HG03103 (cell line): ENCODE data around the gene SEPTIN12.

Experiments used
- ATAC-seq: cut with Tn5 transposase; IDR thresholded peaks from one replicate; pipeline ENCODE4 v1.9.1; 2021; ENCODE audit warnings: low read depth; ENCODE audit not compliant: unreplicated experiment

Gene SEPTIN12, protein sequence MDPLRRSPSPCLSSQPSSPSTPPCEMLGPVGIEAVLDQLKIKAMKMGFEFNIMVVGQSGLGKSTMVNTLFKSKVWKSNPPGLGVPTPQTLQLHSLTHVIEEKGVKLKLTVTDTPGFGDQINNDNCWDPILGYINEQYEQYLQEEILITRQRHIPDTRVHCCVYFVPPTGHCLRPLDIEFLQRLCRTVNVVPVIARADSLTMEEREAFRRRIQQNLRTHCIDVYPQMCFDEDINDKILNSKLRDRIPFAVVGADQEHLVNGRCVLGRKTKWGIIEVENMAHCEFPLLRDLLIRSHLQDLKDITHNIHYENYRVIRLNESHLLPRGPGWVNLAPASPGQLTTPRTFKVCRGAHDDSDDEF

DNA sequence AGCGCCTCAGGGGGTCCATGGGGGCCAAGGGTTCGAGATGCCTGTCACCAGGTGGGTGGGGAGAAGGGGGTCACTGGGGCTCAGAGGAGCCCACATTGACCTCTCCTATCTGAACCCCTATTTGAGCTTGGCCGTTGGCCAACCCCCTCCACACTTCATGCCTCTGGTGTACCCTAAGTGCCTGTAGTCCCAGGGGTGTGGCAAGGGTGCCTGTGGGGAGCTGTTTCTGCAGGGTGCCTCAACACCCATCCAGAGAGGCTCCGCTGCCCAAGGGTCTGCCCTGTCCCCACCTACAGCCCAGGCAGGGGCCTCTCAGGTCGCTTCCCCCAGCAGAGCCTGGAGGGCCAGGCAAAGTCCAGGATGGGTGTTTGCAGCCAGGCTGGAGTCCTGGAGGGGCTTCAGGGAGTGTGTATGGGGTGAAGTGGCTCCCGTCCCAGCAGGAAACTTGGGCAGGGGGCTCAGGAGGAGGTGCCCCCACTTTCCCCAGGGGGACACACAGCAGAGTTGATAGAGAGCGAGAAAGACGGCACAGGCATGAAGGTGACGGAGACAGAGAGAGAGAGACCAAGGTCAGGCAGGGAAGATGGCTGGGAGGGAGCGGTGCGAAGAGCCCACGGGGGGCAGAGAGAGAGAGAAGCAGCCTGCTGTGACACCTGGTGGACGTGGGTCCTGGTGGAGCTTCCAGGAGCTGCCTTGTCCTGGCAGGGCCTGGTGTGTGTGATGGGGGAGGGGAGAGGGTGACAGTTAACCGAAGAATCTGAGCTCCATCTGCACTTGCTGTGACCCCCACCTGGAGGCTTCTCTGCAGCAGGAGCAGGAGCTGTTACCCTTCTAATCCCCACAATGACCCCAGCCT, at the start of gene SEPTIN12:
Gene SEPTIN12, minus strand, starts transcription at position 719 of the 856 bp plus-strand sequence. Its CDS starts 700 bp downstream, at position 19.
- no peak for ATAC-seq

DNA sequence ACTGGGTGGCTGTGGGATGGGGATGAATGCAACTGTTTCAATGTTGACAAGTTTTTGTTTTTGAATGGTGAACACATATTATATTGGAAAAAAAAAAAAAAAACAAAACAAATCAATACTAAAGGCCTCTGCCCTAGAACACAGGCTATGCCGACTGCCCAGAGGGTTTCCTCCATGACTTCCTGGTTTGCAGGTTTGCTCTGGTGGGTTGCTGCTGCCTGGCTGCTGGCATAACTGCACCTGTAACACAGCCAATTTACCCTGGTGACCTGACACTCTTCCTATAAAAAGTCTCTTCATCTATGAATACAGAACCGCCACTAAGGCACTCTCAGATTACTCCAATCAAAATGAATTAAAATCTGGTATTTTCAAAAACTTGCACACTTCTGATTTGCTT, 48.6 kb upstream of the SEPTIN12 start:
- no peak for ATAC-seq

DNA sequence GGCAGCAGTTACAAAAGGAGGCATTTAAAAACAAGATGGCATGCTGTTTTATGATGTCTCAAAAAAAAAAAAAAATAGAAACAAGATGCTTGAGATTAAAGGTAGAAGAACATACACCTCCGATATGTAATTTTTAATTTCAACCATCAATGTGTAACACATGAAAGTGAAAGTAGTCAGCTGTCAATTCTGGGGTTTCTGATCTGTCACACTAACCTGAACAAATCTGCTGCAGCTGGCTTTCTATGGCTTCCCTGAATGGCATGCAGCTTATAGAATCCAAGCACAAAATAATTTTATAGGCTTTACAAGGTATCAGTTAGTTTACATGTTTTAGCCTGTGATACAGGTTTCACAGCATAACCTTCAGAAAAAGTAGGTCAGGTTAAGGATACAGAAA, 45.4 kb upstream of the SEPTIN12 start:
- ATAC-seq = no peak

DNA sequence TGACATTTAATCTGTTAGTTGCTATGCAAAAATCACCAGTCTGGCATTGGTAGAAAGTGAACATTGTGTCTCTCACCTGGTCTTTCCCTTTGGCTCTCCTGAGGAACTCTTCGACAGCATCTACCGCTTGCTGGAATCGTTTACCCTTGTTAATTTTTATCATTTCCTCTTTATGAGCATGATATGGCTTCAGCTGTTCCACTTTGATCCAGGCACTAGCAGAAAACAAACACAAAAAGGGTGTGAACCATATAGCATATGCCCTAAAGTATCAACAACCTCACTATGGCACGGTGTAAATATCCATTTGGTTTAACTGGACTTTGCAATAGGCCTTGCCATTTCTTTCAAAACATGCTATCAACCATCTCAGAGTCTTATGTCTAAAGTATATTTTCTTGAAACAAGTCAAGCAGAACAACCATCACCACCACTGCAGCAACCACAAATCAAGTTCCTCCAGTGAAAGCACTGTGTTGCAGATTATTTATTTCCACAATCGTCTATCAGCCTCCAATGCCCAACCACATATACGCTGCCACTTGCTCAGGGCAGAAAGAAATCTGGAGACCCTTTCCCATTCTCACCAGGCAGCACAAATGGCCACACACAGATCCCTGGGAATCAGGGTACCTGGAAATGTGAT, 44.7 kb upstream of the SEPTIN12 start:
- ATAC-seq = no peak

DNA sequence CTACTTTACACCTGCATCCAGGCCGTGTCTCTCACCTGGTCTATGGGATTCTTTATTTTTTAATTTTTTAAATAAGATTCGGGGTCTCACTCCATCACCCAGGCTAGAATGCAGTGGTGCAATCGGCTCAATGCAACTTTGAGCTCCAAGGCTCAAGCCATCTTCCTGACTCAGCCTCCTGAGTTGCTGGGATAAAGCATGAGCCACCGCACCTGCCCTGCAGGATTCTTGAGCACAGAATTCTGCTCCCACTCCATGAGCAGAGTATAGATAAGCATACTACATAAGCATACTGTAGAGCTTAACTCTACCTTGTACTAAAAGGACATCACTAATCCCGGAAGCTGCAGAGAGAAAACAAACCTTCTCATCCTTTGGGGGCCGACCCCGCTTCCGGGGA, 43.5 kb upstream of the SEPTIN12 start:
- ATAC-seq = no peak

DNA sequence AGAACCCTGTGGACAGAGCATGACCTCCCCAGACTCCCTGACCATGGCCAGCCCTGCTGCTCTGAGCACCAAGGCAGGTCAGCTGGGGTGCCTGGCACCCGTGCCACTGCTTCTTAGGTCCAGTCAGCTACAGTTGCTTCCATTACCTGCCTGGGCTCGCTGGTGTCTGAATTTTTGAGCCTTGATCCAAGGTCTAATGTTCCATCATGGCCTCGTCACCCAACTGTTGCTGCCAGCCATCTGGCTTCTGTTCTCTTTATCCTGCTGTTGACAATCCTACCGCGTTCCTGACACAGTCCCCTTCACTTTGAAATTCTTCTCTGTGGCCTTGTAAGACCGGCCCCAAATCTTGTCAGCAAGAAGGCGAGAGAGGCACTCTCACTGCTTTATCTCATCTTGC, 42.3 kb upstream of the SEPTIN12 start:
- ATAC-seq = no peak

DNA sequence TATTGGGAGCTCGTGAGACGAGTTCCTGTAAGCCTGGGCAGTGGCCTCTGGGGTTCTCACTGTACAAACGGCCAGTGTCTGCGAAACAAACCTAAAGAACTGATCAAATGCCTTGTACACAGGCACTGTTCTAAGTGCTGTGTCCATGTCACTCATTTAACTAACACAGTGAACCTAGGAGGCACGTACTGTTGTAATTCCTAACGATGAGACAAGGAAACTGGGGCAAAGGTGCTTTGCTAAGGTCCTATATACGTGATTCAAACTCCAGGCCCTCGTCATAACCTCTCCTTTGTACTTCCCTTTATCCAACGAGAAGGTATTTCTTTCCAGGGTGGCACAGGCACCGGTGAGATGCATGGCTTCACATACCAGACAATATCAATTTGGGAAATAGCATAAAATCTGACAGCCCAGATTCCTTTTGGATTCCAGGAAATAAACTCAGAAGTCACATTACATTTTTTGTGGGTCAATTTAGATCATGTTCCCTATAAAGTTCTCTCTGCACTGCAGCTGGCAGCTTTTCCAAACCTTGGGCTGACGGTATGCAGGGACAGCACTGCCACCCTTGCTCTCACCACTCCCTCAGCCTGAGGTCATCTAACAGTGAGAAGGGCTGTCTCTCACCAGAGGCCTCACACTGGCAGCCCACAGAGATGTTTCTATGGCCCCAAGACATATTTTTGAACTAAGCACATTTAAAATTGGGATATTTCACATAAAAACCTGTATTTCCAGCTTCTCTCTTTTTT, 40.6 kb upstream of the SEPTIN12 start:
- ATAC-seq = no peak

DNA sequence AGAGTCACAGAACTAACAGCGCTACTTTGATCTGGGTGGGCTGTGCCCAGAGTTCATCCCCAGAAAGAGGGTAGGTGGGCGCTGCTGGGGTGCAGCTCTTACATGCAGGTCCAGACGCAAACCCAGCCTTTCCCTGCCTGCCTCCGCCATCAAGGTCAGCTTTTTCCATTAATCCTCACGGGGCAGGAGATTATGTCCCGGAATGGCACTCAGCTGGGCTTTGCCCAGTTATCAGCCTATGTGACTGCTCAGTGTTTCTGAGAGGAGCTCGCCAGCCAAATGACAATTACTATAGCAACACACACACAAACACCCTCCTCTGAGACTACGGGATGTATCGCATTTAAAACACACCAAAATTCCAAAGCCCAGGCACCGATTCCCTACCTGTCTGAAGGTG, 38.8 kb upstream of the SEPTIN12 start:
- no peak for ATAC-seq

DNA sequence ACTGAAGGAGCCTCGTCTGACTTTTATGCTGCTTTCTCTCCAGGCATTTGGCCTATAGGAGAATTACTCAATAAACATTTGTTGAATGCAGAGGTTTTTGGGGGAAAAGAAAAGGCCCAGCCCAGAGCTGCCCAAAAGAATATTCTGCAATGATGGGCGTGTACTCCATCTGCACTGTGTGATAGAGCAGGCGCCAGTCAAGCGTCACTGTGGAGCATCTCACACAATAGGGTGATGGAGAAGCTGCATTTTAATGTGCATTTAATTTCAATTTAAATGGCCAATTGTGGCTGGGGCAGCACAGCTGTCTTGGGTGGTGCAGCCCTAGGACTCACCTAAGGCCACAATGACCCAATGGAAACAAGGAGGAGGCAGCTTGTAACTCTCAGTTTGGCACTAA, 38.4 kb upstream of the SEPTIN12 start:
- no peak for ATAC-seq

DNA sequence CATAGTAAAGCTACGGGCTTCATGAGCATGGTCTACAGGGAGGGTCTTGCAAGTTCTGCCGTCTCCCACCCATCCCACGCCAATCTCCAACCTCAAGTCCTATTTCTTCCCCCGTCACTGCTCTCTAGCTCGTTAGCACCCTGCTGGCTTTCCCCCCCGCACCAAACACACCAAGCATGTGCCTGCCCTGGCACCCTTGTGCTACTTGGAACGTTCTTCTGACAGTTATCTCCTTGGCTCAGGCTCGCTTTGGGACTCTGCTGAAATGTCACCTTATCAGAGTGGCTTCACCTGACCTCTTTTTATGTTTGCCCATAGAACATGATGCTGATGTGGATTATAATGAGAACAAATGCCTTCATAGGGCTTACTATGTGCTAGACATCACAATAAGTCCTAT, 37.1 kb upstream of the SEPTIN12 start:
- ATAC-seq = no peak

DNA sequence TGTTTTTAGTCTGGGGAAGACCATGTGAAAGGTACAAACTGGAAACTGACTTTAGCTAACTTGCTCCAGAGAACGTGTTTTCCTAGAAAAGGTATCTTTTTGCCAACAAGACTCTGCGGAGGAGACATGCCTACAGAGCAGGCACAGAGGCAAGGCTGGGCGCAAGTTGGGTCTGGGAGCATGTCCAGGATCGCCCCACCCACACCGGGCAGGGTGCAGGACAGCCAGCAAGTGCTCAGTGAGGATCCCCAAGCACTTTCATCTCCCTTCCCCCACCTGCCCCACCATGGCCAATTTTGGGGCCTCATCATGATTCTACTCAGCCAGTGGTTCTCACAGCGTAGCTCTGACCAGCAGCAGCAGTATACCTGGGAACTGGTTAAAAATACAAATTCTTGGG, 32.5 kb upstream of the SEPTIN12 start:
- ATAC-seq = no peak

DNA sequence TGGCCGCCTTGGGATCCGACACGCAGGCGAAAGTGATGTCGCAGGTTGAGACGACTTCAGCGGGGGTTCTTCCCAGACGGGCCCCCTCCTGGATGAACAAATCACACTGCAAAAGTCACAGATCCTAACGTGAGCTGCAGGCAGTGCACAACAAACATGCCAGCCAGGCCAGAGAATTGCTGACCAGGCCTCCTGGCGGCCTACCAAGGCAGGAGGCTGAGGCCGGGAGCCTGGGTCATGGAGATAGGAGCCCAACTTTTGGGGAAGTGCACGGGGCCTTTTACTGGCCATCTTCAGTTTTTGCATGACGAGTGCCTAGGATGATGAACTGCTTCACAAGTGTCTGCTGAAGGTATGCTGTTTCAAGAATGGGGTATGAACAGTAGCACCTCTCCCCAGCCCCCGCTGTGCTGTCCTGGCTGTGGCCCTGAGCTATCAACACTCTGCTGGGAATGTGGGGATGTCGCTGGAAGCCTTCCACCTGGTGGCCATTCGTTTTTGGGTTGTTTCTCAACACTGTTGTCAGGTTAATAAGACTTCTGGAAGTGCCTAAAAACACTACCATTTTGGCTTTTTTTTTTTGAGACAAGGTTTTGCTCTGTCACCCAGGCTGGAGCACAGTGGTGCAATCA, 26.5 kb upstream of the SEPTIN12 start:
- no peak for ATAC-seq

DNA sequence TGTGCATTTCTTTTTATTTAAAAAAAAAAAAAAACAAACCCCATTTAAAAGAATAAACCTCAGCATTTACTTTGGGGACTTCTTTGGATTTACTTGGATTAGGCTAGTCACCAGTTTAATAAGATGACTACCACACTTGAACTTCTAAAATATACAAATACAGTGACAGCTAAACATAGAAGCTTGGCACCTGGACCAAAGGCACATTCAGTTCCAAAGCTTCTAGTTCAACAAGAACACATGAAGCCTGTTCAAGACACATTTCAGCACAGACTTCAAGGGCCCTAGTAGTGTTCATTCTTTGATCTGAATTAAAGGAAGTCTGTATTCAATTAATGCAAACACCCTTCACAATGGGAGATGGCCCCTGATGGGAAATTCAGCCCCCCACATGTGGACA, 25.9 kb upstream of the SEPTIN12 start:
- ATAC-seq = no peak

DNA sequence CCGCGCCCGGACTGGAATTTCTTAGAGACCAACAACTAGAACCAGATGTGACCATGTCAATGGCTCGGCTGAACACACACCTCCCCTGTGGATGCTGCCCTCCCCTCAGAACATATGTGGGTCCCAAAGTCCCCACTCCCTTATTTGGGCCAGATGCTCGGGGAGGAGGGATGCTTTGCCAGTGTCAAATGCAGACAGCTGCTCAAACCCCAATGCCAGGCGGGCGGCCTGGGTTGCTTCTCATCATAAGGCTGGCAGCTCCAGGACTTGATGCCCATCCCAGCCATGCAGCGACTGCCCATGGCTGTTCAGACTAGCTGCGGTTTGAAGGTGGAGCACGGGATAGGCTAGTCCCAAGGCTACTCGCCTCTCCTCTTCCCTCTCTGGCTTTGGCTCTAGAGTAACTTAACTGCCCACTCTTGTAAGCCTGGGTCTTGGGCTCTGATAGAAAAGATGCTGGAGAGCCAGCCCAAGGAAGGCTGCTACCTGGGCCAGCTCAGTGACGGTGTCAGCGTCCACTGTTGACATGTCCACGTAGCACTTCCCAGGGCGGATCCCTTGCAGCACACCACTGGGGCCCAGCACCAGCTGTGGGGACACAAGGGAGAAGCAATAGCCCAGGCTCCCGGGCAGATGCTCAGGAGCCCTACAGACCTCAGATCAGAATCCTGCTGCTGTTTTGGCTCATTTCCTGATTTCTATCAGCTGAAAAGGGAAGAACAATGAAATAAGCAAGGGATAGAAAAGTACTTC, 25.3 kb upstream of the SEPTIN12 start:
- ATAC-seq = no peak

DNA sequence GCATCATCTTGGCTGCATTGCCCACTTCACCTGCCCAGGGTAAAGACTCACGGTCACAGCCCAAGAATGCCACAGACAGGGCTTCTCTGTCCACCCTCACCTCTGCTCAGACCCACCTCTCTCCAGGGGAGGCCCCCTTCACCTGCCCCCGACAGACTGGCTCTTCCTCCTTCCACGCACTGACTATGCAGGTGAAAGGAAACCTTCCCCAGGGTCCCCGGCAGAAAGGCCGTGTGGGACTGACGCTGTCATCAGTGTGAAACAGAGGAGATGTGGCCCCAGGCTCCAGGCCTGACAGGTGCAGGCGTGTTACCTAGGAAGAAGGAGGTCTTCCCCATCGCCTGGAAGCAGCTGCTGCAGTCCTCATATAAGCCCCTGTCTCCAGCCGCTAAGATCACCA, 23.6 kb upstream of the SEPTIN12 start:
- no peak for ATAC-seq

DNA sequence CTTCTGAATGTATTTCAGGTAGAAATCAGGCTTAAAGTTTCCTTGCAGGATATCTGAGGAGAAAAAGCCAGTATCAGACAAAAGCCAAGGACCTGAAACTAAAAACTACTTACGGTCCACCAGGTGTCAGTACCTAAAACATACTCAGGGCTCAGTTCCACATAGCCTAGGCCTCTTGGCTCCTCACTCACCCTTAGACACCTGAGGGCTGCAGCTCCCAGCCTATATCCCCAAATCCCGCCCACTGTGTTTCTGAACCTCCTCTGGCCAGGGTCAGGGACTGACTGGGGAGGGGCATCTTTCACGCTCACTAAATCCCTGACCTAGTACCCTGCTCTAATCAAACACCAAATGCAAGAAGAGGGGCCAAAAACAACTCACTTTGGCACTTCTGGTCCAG, 23.1 kb upstream of the SEPTIN12 start:
- no peak for ATAC-seq

DNA sequence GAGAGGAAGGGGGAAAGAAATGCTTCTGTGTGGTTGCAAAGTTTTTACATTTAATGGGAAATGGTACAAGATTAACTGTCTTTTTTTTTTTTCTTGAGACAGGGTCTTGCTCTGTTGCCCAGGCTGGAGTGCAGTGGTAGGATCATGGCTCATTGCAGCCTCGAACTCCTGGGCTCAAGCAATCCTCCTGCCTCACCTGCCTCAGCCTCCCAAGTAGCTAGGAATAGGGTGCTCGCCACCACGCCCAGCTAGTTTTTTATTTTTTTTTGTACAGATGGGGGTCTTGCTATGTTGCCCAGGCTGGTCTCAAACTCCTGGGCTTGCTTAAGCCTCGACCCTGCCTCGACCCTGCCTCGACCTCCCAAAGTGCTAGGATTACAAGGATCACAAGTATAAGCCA, 18.1 kb upstream of the SEPTIN12 start:
- ATAC-seq = no peak

DNA sequence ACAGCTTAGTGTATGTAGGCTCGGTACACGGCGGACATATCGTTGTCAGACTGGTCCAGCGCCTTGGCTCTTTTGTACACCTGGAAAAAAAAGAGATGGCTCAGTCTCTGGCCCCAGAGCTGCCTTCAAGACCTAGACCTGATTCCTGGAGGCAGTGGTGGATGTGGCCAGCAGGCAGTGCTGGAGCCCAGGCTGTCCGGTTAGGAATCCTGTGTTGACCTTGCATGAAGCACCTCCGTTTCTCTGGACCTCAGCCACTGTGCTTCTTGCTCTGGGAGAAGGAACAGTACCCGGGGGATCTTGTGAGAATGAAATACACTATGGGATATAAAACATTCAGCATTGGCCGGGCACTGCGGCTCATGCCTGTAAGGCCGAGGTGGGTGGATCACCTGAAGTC, 17.1 kb upstream of the SEPTIN12 start:
- no peak for ATAC-seq

DNA sequence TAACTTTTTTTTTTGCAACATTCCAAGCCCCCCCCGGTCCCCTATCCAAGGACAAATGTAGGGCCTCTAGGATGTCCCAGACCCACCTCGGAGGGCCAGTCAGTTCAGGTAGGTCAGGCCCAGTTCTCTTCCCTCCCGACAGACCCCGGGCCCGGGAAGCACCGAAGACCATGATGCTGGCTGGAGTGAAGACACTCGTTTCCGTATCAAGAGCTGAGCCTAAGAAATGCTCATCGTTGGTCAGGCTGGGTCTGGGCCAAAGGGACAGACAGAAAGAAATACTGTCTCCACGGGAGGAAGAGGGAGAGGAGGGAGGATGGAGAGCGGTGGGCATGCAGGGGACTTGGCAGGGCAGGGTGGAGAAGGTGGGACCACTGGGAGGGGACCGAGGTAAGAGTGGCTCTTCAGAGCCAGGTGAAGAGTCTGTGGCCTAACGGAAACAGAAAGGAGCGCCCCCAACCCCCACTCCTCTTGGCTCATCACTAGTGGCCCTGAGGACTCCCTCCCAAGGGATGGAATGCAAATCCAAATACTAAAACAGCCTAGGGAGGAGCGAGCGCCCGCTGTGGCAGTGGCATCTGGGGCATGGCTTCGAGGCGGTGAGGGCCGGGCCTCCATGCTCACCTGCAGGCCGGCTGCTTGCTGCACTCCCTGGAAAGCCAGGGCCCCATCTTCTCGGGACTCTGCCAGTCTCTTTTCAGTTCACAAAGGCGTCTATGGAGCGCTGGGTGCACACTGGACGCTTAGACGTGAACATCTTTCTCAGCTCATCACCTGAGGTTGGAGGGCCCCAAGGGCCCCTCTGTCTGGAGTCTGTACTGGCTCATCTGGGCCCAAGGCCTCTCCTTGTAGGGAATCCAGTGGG, 16.0 kb upstream of the SEPTIN12 start:
- no peak for ATAC-seq
